A673 (cell line): ENCODE measurements around the gene CASZ1.

Experiments
- EZH2 ChIP-seq: fragments of 200-600 bp; sonication (generic); IDR thresholded peaks from 2 replicates; pipeline ENCODE4 v1.6.1; 2017; ENCODE audit warnings: borderline replicate concordance, low read depth, mild to moderate bottlenecking, mixed read lengths, antibody characterized with exemption, low read length; ENCODE audit not compliant: poor library complexity, severe bottlenecking
- TF ChIP-seq, protein P1 (sequence below): fragments of 300-800, 200-600 bp; sonication (generic); conservative IDR thresholded peaks from 2 replicates; pipeline ENCODE4 v1.5.1; 2017; ENCODE audit warnings: low read depth, mild to moderate bottlenecking, antibody characterized with exemption, low read length, moderate library complexity, mixed read lengths

DNA sequence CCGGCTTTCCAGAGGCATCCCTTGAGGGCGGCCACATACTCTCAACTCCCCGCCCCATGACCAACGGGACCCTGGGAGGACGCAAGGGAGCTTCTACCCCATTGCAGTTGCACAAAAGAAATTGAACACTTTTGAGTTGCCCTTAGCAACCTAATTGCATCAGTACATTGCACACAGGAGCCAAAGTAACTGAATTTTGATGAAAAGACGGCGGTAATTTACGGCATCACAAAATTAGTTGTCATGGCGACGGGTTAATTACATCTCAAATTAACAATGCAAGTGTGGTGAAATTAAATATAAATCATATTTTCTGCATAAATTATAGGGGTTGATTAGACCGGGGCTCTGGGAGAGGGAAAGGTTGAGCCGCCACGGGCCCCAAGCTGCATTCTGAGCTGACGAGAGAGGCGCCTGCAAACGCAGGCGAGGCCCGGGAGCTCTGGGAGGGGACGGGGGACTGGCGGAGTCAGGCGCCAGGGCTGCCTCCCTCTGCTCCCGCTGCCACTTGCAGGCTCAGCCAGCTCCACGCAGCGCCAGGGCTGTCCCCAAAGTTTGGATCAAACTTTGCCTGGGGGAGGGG, 61.4 kb downstream of the CASZ1 start:
- TF ChIP-seq, protein P1, sequence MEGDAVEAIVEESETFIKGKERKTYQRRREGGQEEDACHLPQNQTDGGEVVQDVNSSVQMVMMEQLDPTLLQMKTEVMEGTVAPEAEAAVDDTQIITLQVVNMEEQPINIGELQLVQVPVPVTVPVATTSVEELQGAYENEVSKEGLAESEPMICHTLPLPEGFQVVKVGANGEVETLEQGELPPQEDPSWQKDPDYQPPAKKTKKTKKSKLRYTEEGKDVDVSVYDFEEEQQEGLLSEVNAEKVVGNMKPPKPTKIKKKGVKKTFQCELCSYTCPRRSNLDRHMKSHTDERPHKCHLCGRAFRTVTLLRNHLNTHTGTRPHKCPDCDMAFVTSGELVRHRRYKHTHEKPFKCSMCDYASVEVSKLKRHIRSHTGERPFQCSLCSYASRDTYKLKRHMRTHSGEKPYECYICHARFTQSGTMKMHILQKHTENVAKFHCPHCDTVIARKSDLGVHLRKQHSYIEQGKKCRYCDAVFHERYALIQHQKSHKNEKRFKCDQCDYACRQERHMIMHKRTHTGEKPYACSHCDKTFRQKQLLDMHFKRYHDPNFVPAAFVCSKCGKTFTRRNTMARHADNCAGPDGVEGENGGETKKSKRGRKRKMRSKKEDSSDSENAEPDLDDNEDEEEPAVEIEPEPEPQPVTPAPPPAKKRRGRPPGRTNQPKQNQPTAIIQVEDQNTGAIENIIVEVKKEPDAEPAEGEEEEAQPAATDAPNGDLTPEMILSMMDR: no peak
- TF ChIP-seq EZH2: no peak
